Neural crest cell (in vitro differentiated cells): ENCODE results near the gene SF1. TPM values are rescaled to one million over a fixed set of nuclear protein-coding genes. Genes with fewer than 3 reads are reported as not detected.

Source experiments
- DNase-seq: peaks from one replicate; pipeline ENCODE4 v3.0.0; 2021; ENCODE audit warnings: low read depth, mixed read lengths, low spot score
- H3K27ac Mint-ChIP-seq: one replicate; pipeline ENCODE4 v1.8.0; 2021; ENCODE audit warnings: mild to moderate bottlenecking, mixed read lengths; ENCODE audit not compliant: unreplicated experiment
- H3K27me3 Mint-ChIP-seq: 2 replicates; pipeline ENCODE4 v1.8.0; 2021; ENCODE audit warnings: low read depth, mild to moderate bottlenecking, mixed read lengths
- H3K36me3 Mint-ChIP-seq: 2 replicates; pipeline ENCODE4 v1.8.0; 2021; ENCODE audit warnings: low read depth, mild to moderate bottlenecking, mixed read lengths
- H3K4me1 Mint-ChIP-seq: 2 replicates; pipeline ENCODE4 v1.8.0; 2021; ENCODE audit warnings: mixed read lengths
- H3K4me3 Mint-ChIP-seq: one replicate; pipeline ENCODE4 v1.8.0; 2021; ENCODE audit warnings: mild to moderate bottlenecking, mixed read lengths
- H3K9me3 Mint-ChIP-seq: 2 replicates; pipeline ENCODE4 v1.8.0; 2021; ENCODE audit warnings: mixed read lengths
- CTCF ChIP-seq: fragments of 200-600 bp; sonication (generic); conservative IDR thresholded peaks from 2 replicates; pipeline ENCODE4 v1.5.0; 2021; ENCODE audit warnings: antibody characterized with exemption, mild to moderate bottlenecking
- total RNA-seq: library from RNA; stranded (reverse); gene quantifications from 2 replicates; pipeline ENCODE4 v1.2.1, GENCODE V29; 2021

Gene SF1
- total RNA-seq, 1 donor from 2014 or later, result 592 TPM

GRCh38 chr11:64788321-64789215 lies 10.2 kb upstream of the SF1 start:
- H3K9me3 Mint-ChIP-seq, result no peaks in the 10 kb centered on the region
- H3K27ac Mint-ChIP-seq, result no peak overlapping the region
- no peak for TF ChIP-seq CTCF
- H3K36me3 Mint-ChIP-seq, result no peaks in the 10 kb centered on the region
- H3K4me3 Mint-ChIP-seq, result no peak overlapping the region
- no peaks in the 10 kb centered on the region for H3K27me3 Mint-ChIP-seq
- DNase-seq, result no peak
- H3K4me1 Mint-ChIP-seq, result no peaks in the 10 kb centered on the region

- H3K27me3 Mint-ChIP-seq, result no peaks in the 10 kb centered on the region
- no peaks in the 10 kb centered on the region for H3K36me3 Mint-ChIP-seq
- peak overlapping the region; percentile 22 for H3K4me3 Mint-ChIP-seq
- peak; percentile 65 for DNase-seq
- H3K4me1 Mint-ChIP-seq, result no peaks in the 10 kb centered on the region
- no peak overlapping the region for H3K27ac Mint-ChIP-seq
- peak; percentile 72 for TF ChIP-seq CTCF
- H3K9me3 Mint-ChIP-seq, result no peaks in the 10 kb centered on the region
Measured at GRCh38 chr11:64787526-64788320, 9.4 kb upstream of the SF1 start.

- no peak for TF ChIP-seq CTCF
- Mint-ChIP-seq H3K9me3 (no peaks in the 10 kb centered on the region), H3K27ac (no peak overlapping the region), H3K4me3 (no peak overlapping the region), H3K36me3 (no peaks in the 10 kb centered on the region), H3K4me1 (no peaks in the 10 kb centered on the region), H3K27me3 (no peaks in the 10 kb centered on the region)
- no peak for DNase-seq
Measured at GRCh38 chr11:64786308-64786707, 8.0 kb upstream of the SF1 start.

GRCh38 chr11:64784813-64785581 lies 6.7 kb upstream of the SF1 start:
- no peak for TF ChIP-seq CTCF
- no peak overlapping the region for H3K4me3 Mint-ChIP-seq
- no peaks in the 10 kb centered on the region for H3K9me3 Mint-ChIP-seq
- H3K27me3 Mint-ChIP-seq, result no peaks in the 10 kb centered on the region
- no peak for DNase-seq
- H3K27ac Mint-ChIP-seq, result no peak overlapping the region
- no peaks in the 10 kb centered on the region for H3K36me3 Mint-ChIP-seq
- no peaks in the 10 kb centered on the region for H3K4me1 Mint-ChIP-seq

GRCh38 chr11:64778223-64778472 lies 194 bp downstream of the SF1 start:
- peaks cover 5% of the 10 kb centered on the region for H3K27me3 Mint-ChIP-seq
- H3K27ac Mint-ChIP-seq, result no peak overlapping the region
- no peak for DNase-seq
- no peaks in the 10 kb centered on the region for H3K9me3 Mint-ChIP-seq
- no peak for TF ChIP-seq CTCF
- H3K4me1 Mint-ChIP-seq, result peaks cover 51% of the 10 kb centered on the region
- H3K4me3 Mint-ChIP-seq, result peak overlapping the region; percentile 99
- H3K36me3 Mint-ChIP-seq, result peaks cover 35% of the 10 kb centered on the region
